GM21737 (cell line): Measurements from ENCODE around the gene CAMLG.
"Not testable (repeated sequence)": the region's sequence is repeated elsewhere in the genome, so short reads cannot be mapped to it uniquely, and the experiment has no call there.

ENCODE experiments used
- ATAC-seq: cut with Tn5 transposase; IDR thresholded peaks from one replicate; pipeline ENCODE4 v1.9.1; 2021; ENCODE audit warnings: mild to moderate bottlenecking, moderate library complexity; ENCODE audit not compliant: unreplicated experiment

Gene CAMLG

DNA sequence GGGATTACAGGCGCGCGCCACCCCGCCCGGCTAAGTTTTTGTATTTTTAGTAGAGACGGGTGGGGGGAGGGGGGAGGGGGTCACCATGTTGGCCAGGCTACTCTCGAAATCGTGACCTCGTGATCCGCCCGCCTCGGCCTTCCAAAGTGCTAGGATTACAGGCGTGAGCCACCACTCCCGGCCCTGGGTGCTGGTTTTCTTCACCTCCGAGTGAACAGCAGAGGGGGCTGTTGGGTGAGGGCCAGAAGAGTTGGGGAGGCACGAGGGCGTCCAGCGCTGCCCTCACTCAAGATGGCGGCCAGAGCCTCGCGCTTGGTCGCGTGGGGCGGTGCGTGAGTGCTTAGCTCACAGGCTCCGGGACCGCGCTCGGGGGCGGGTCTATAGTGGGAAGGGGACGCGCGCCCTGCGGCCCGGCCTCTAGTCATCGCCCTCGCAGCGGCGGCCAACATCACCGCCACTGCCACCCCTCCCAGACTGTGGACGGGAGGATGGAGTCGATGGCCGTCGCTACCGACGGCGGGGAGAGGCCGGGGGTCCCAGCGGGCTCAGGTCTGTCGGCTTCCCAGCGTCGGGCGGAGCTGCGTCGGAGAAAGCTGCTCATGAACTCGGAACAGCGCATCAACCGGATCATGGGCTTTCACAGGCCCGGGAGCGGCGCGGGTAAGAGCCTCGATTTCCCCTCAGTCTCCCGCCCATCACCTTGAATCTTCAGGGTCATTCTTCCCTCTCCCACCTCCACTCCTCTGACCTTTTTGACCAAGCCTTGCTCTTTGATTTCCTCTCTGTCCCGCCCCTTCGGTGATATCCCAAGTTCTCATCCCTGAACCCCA is at the start of gene CAMLG:
Gene CAMLG, plus strand, starts transcription at position 416 of the 830 bp plus-strand sequence. Its CDS starts 73 bp downstream, at position 489.
- ATAC-seq = peak; percentile 94

DNA sequence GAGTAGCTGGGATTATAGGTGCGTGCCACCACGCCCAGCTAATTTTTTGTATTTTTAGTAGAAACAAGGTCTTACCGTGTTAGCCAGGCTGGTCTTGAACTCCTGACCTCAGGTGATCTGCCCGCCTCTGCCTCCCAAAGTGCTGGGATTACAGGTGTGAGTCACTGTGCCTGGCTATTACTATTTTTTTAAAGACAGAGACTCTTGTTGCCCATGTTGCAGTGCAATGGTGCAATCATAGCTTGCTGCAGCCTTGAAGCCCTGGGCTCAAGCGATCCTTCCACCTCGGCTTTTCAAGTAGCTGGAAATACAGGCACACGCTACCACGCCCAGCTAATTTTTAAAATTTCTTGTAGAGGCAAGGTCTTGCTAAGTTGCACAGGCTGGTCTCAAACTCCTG is 48.2 kb upstream of the CAMLG start:
- not testable (repeated sequence) for ATAC-seq

DNA sequence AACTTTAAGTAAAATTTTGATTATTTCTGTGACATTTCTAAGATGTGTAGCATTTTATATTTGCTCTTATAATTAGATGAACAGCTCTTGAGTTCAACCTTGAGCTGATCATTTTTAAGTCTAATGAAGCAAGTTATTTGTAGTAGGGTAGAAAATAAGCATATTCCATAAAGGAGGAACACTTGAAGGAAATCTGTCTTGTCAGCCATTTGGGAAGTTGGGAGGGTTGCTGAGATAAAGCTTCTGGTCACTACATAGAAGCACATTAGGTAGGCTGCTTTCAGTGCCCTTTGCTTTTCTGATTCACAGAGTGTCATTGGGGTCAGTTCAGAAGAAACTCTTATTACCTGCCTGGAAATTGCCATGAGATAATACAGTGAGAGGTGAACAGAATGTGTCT is 45.6 kb upstream of the CAMLG start:
- no peak for ATAC-seq

DNA sequence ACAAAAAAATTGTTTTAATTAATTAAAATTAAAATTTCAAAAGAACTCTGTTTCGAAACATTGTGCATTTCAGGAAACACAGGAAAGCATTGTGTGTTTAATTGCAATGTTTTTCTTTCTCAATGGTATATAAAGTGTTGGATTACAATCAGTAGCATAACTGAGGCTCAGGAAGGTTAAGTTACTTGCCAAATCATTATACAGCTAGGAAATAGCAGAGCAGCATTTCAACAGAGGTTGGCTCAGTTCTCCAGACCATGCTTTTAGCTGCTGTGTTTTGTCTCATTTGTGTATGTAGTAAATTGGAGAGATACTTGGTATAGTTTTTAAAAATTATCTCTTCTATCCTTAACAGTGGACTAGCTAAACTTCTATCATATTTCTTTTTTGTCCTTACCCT is 30.0 kb upstream of the CAMLG start:
- no peak for ATAC-seq

DNA sequence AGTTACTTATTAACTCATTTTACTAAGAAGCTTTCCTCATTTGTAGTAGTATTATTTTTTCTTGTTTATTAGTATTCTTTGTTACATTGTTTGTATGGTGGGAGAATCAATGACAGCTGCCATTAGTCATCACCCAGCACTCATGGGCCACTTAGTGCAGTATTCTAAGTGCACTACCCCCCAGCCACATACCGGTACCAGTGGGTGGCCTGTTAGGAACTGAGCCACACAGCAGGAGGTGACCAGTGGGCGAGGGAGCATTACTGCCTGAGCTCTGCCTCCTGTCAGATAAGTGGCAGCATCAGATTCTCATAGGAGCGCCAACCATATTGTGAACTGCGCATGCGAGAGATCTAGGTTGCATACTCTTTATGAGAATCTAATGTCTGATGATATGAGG is 24.2 kb upstream of the CAMLG start:
- ATAC-seq = no peak

DNA sequence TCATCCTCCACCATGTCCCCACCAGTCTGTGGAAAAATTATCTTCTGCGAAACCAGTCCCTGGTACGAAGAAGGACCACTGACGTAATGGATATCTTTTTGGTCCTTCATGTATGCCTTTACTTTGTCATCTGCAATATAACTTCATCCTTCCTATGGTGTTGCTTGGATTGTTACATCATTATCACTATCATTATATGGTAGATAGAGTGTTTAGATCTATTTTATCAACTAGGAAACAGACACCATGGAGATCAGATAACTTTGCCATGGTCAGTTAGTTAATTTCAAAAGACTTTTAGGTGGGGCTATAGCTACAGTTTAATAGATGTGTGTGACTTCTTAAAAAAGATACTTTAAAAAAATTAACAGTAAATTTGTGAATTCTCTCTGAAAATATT is 23.8 kb upstream of the CAMLG start:
- no peak for ATAC-seq

DNA sequence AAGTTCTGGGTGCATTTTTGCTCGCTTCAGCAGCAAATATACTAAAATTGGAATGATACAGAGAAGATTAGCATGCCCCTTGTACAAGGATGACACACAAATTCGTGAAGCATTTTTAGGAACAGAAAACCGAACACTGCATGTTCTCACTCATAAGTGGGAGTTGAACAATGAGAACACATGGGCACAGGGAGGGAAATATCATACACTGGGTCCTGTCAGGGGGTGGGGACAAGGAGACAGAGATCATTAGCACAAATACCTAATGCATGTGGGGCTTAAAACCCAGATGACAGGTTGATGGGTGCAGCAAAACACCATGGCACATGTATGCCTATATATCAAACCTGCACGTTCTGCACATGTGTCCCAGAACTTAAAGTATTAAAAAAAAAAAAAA is 22.9 kb upstream of the CAMLG start:
- not testable (repeated sequence) for ATAC-seq

DNA sequence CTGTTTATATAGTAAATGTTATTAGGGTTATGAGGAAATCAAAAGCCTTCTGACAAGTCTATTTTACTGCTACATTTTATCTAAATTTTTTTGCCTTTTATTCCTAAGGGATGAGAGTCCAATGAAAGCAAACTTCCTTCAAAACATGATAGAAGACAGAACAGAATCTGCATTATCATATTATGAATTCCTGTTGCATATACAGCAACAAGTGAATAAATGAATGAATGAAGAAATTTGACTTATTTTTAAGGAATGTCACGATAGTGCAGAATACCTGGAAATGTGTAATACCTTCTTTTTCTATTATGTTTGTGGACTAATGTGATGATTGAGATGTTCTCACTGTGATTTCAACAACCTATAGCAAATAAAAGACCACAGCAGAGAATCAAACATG is 13.5 kb upstream of the CAMLG start:
- ATAC-seq = no peak

DNA sequence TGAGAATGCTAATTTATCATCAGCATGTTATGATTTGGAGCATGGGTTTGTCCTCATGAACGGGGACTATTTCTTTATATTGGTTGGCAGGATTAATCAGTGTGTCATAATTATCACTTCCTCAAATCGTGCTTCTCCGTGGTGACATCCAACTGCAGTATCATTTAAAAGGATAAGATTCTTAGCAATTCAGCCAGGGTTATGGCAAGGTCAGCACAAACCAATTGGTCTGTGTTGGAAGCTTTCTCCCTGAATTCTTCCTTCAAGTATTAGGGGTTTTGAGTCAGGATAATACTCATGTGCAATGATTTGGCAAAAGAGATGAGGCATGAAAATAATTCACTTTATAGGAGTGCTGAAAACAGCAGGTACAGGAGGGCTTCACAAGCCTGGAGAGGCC is 5.5 kb upstream of the CAMLG start:
- ATAC-seq = no peak

DNA sequence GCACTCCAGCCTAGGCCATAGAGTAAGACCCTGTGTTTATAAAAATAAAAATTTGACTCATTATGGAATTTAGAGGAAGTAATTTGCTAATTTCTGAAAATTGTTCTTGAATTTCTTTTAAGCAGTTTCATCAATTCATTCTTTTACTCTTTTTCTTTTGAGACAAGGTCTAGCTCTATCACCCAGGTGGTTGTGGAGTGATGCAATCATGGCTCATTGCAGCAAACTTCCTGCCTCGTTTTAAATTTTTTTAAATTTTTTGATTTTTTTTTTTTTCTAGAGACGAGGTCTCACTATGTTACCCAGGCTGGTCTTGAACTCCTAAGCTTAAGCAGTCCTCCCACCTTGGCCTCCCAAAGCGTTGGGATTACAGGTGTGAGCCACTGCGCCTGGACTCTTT is 3.1 kb upstream of the CAMLG start:
- no peak for ATAC-seq

DNA sequence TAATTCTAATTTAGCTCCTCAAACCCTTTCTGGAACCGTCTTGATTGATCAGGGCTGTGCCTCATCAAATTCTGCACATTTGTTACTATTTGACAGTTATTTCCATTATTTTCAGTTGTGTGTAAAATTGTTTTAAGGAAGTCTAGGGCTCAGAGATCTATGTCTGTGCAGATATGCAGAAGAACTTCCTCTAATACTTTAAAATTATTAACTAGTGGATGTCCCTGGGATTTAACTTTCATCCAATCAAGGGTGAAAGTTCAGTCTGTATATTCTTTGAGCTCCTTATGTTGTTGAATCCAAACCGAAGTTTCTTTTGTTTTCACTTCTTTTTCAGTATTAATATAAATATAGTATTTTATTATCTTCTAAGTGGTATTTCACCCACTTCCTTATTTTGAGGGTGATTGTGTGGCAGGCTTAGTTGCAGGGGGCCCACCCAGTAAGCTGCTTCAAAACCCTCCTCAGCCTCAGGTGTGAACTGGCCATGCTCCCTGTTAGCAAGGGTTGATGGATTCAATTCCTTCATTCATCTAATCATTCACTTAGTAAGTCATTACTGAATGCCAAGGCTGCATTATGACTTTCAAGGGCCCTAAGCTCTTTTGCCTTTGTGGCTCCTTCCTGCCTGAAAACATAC is 2.1 kb upstream of the CAMLG start:
- ATAC-seq = no peak

DNA sequence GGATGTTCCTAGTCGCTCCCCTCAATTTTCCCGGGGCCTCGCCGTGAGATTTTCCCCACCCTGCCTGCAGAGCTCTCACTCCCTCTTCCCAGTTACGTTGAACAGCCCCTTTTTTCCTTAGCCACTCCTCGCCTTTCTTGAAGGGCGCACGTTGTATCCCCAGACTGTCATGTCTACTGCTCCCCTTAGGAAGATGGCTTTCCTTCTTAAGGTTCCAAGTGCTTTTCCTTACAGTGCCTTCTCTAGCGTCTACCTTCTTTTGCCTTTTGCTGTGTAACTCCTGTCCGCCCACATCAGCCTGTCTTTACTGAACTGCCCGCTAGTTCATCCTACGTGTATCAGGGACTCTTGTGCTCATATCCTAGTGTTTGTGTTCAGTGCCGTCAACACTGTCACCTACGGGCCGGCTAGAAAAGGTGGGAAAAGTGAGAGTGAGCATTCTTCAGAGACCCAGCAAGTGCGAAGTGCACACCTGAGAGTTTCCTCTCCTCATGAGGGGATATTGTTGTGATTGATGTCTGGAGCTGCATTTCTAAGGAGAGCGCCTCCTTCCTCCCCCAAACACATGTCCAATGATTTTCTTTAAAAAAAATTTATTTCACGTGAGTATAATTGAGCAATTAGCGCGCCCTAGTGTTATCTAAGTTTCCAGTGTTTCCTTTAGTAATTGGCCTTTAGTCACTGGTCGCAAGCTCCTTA is 764 bp downstream of the CAMLG start:
- ATAC-seq = no peak

DNA sequence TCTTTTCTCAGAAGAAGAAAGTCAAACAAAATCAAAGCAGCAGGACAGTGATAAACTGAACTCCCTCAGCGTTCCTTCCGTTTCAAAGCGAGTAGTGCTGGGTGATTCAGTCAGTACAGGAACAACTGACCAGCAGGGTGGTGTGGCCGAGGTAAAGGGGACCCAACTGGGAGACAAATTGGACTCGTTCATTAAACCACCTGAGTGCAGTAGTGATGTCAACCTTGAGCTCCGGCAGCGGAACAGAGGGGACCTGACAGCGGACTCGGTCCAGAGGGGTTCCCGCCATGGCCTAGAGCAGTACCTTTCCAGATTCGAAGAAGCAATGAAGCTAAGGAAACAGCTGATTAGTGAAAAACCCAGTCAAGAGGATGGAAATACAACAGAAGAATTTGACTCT is 2.7 kb downstream of the CAMLG start:
- ATAC-seq = no peak

DNA sequence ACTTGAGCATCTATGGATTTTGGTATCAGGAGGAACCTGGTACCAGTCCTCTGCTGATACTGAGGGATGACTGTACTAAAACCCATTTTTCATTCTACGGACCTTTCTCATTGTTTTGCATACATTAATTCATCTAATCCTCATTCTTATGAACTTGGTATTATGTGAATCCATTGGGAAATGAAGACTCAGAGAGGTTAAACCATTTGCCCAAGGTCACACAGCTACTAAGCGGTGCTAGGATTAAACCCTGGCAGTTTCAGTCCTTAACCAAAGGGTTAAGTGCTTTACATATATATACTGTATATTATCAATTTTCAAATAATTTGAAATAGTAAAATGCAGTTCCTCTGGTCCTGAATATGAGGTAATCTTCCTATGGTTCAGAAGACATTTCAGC is 3.8 kb downstream of the CAMLG start:
- no peak for ATAC-seq

DNA sequence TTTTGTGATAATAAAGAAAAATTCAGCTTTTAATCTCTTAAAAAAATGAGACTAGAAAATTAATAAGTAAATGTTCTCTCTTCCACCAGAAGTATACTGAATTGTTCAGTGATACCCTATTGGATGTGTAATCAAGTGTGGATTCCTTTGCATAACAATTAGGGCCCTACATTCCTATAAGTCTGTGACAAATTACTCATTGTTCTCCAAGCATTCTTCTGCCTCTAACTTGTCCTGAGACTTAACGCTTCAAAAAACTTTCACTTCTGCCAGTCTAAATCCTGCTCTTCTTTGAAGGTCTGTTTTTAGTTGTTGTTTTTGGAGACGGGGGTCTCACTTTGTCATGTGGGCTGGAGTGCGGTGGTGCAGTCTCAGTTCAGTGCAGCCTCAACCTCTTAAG is 11.1 kb downstream of the CAMLG start:
- no peak for ATAC-seq

DNA sequence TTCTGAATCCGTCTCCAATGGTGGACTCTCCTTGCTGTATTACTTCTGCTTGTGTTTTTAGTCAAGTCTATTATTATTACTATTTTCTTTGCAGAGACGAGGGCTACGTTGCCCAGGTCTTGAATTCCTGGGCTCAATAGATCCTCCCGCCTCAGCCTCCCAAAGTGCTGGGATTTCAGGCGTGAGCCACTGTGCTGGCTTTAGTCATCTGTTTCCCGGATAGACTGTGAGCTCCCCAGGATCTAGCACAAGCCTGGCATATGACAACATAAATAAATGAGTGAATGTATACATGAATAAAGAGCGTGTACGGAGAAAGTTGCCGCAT is 19.8 kb downstream of the CAMLG start:
- ATAC-seq = no peak

DNA sequence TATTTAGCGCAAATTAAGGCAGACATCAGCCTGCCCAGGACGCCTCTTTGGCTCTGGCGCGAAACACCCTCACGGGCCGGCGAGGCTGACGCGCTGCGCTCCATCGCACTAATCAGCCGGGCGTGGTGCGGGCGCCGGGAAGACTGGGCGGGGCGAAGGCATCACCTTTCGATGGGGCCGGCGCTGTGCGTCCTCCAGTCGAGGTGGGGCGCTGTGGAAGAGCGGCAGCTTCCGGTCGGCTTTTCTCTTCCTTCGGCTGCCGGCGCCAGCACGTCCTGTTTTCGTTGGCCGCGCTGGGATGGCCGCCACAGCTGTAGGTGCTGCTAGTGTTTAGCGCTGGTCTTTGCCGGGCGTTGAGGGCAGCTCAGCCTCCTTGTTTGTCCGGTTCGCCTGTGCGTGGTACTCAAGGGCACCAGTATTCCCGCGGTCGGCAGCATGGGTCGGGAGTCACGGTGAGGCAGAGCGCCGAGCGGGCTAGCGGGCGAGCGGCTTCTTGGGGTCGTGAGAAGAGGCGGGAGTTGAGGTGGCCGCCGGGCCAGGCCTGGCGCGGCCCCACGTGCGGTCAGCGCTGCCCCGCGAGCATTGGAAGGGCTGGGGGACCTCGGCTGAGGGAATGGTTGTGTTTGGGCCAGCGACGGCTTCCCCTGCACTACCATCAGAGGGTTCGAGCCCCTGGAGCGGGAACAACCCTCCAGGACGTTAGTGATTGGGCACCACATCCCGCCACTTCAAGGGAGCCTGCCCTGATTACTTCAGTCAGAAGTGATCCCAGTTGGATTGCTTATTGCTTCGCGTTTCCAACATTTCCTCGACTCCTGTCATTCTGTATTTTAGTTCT is 20.4 kb downstream of the CAMLG start, which contains the start of gene DDX46:
Gene DDX46, plus strand, starts transcription at position 276 of the 838 bp plus-strand sequence. Its CDS starts 160 bp downstream, at position 436.
- peak; percentile 99 for ATAC-seq

DNA sequence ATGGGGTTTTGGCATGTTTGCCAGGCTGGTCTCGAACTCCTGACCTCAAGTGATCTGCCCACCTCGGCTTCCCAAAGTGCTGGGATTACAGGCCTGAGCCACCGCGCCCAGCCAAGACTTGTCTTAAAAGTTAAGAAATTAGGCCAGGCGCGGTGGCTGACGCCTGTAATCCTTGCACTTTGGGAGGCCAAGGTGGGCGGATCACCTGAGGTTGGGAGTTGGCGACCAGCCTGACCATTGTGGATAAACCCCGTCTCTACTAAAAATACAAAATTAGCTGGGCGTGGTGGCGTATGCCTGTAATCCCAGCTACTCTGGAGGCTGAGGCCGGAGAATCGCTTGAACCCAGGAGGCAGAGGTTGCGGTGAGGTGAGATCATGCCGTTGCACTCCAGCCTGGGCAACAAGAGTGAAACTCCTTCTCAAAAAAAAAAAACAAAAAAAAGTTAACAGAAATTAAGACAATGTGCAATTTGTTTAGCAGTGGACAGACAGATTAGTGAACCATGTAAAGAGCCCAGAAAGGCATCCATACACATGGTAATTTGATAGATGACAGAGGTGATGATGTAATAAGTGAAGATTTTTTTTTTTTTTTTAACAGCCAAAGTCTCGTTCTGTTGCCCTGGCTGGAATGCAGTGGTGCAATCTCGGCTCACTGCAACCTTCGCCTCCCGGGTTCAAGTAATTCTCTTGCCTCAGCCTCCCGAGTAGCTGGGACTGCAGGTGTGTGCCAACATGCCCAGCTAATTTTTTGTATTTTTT is 29.4 kb downstream of the CAMLG start:
- not testable (repeated sequence) for ATAC-seq

DNA sequence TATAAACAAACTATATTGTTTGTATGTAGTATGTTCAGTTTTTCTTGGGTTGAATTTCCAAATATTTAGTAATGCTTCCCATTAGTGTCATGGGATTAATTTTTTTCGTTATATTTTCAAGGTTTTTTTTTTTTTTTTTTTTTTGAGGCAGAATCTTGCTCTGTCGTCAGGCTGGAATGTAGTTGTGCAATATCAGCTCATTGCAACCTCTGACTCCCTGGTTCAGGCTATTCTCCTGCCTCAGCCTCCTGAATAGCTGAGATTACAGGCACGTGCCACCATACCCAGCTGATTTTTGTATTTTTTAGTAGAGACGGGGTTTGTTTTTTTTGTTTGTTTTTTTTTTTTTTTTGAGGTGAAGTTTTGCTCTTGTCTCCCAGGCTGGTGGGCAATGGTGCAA is 30.9 kb downstream of the CAMLG start:
- ATAC-seq = no peak

DNA sequence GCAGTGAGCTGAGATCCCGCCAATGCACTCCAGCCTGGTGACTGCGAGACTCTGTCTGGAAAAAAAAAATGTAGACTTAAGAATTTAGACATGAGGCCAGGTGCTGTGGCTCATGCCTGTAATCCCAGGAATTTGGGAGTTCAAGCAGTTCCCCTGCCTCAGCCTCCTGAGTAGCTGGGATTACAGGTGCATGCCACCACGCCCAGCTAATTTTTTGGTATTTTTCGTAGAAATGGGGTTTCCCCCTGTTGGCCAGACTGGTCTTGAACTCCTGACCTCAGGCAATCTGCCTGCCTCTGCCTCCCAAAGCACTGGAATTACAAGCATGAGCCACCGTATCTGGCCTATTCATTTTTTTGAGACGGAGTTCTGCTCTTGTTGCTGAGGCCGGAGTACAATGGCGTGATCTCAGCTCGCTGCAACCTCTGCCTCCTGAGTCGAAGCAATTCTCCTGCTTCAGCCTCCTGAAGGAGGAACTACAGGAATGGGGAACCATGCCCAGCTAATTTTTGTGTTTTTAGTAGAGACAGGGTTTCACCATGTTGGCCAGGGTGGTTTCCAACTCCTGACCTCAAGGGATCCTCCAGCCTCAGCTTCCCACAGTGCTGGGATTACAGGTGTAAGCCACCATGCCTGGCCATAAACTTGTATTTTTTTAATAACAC is 34.2 kb downstream of the CAMLG start:
- no peak for ATAC-seq
